SK-N-SH treated with all-trans-retinoic acid at 6 μM for 48 hours (cell line): Measurements from ENCODE around the gene S100Z.
"Not testable (repeated sequence)": the region's sequence is repeated elsewhere in the genome, so short reads cannot be mapped to it uniquely, and the experiment has no call there.

ENCODE experiments used
- ARNTL ChIP-seq: fragments of 450-650 bp; formaldehyde crosslinking; IDR thresholded peaks from 2 replicates; pipeline ENCODE4 v1.5.0; 2020; ENCODE audit warnings: low read depth, mild to moderate bottlenecking, moderate library complexity, borderline replicate concordance
- CSDC2 ChIP-seq: fragments of 250-450 bp; sonication (Bioruptor Pico); IDR thresholded peaks from 2 replicates; pipeline ENCODE4 v1.5.0; 2020; ENCODE audit warnings: mild to moderate bottlenecking, moderate library complexity
- ESRRG ChIP-seq: fragments of 250-450 bp; sonication (Bioruptor Pico); IDR thresholded peaks from 2 replicates; pipeline ENCODE4 v1.6.1; 2021; ENCODE audit warnings: mild to moderate bottlenecking
- SNAI2 ChIP-seq: fragments of 250-450 bp; sonication (Bioruptor Pico); IDR thresholded peaks from 2 replicates; pipeline ENCODE4 v1.5.0; 2020; ENCODE audit warnings: mild to moderate bottlenecking, moderate library complexity
- TOX ChIP-seq: fragments of 250-450 bp; sonication (Bioruptor Pico); IDR thresholded peaks from 2 replicates; pipeline ENCODE4 v1.8.0; 2021; ENCODE audit warnings: mild to moderate bottlenecking, moderate library complexity, borderline replicate concordance
- ZC3H10 ChIP-seq: fragments of 250-450 bp; sonication (Bioruptor Pico); IDR thresholded peaks from 2 replicates; pipeline ENCODE4 v1.5.1; 2021; ENCODE audit warnings: mild to moderate bottlenecking, moderate library complexity
- ZNF70 ChIP-seq: fragments of 450-650 bp; formaldehyde crosslinking; IDR thresholded peaks from 2 replicates; pipeline ENCODE4 v1.5.0; 2020; ENCODE audit warnings: mild to moderate bottlenecking, moderate library complexity

DNA sequence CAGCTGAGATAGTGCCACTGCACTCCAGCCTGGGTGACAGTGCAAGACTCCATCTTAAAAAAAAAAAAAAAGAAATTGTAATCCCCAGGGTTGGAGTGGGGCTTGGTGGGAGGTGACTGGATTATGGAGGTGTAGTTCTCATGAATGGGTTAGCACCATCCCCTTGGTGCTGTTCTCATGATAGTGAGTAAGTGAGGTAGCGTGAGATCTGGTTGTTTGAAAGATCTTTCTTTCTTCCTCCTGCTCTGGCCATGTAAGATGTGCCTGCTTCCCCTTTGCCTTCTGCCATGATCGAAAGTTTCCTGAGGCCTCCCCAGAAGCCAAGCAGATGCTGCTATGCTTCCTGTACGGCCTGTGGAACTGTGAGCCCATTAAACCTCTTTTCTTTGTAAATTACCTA lies 3.9 kb downstream of the S100Z start:
- not testable (repeated sequence) for TF ChIP-seq ARNTL (CRISPR knock-in tag); CSDC2 (CRISPR knock-in tag); SNAI2 (CRISPR knock-in tag); ZC3H10 (CRISPR knock-in tag); ZNF70 (CRISPR knock-in tag); TOX (CRISPR knock-in tag); ESRRG
